Left ventricle myocardium superior (tissue), 1 donor: ENCODE results near the gene AP3S2. TPM values are rescaled to one million over a fixed set of nuclear protein-coding genes. Genes with fewer than 3 reads are reported as not detected.
"Not testable (repeated sequence)": the region's sequence is repeated elsewhere in the genome, so short reads cannot be mapped to it uniquely, and the experiment has no call there.

Experiments
- ATAC-seq: fragments of 200-7000 bp; cut with Tn5 transposase; one replicate; pipeline ENCODE4 v1.9.1; 2020; ENCODE audit warnings: mild to moderate bottlenecking, moderate library complexity
- DNase-seq: peaks from one replicate; pipeline ENCODE4 v3.0.0-alpha.2; 2020
- intact Hi-C: fragments of 100-400 bp; cut with micrococcal nuclease; formaldehyde crosslinking; loops from one replicate; pipeline ENCODE4 v1.11.0; 2022
- total RNA-seq: library from RNA; stranded (reverse); fragmentation: NEBNext Ultra II Directional; extraction: Animal tissue kit (Norgen Biotek cat#: 25700); gene quantifications from one replicate; pipeline ENCODE4 v1.2.1, GENCODE V29; 2021
- donor health status: DM: no; HTN: yes; CAD: no; lungs with severe emphysema.

Gene AP3S2
- total RNA-seq, 1 donor from 2014 or later: 46.6 TPM

GRCh38 chr15:89905846-89906378 lies 12.1 kb upstream of the AP3S2 start:
- ATAC-seq: no peak
- DNase-seq: no peak
- intact Hi-C loops: no loop called here

GRCh38 chr15:89904519-89904918 lies 10.7 kb upstream of the AP3S2 start:
- DNase-seq (no peak), ATAC-seq (no peak)
- intact Hi-C loops: no loop called here

GRCh38 chr15:89903858-89904130 lies 10.0 kb upstream of the AP3S2 start:
- intact Hi-C loops: no loop called here
- no peak for DNase-seq
- ATAC-seq: no peak

- intact Hi-C loops: no loop called here
- ATAC-seq (no peak), DNase-seq (no peak)
Observed at GRCh38 chr15:89903015-89903857, 9.4 kb upstream of the AP3S2 start.

- DNase-seq (peak; percentile 56), ATAC-seq (peak; percentile 93)
- intact Hi-C loops: no loop called here
Observed at GRCh38 chr15:89900849-89901248, 7.1 kb upstream of the AP3S2 start.

GRCh38 chr15:89899951-89900567 lies 6.3 kb upstream of the AP3S2 start:
- intact Hi-C loops: loop anchor here (10.0 kb wide), 1 partner anchor 175 kb away; no protein-coding TSS in a partner anchor

GRCh38 chr15:89899295-89899945 lies 5.6 kb upstream of the AP3S2 start:
- intact Hi-C loops: loop anchor here (10.0 kb wide), 1 partner anchor 175 kb away; no protein-coding TSS in a partner anchor
- ATAC-seq: peak; percentile 5
- no peak for DNase-seq

More at GRCh38 chr15:89899951-89900567, 6.3 kb upstream of the AP3S2 start:
- DNase-seq: no peak
- no peak for ATAC-seq

GRCh38 chr15:89898614-89899294 lies 5.0 kb upstream of the AP3S2 start:
- DNase-seq (no peak), ATAC-seq (no peak)
- intact Hi-C loops: loop anchor here (10.0 kb wide), 1 partner anchor 176 kb away; no protein-coding TSS in a partner anchor

- no peak for ATAC-seq
- intact Hi-C loops: loop anchor here (10.0 kb wide), 1 partner anchor 177 kb away; no protein-coding TSS in a partner anchor
Observed at GRCh38 chr15:89898146-89898545, 4.4 kb upstream of the AP3S2 start.

GRCh38 chr15:89893027-89893426 lies 767 bp downstream of the AP3S2 start:
- intact Hi-C loops: loop anchor here (10.0 kb wide), 1 partner anchor 182 kb away; no protein-coding TSS in a partner anchor
- ATAC-seq (no peak), DNase-seq (no peak)

More at GRCh38 chr15:89898146-89898545, 4.4 kb upstream of the AP3S2 start:
- no peak for DNase-seq

- ATAC-seq: no peak
Observed at GRCh38 chr15:89888214-89888804, 5.5 kb downstream of the AP3S2 start.

GRCh38 chr15:89885611-89886010 lies 8.2 kb downstream of the AP3S2 start:
- ATAC-seq: no peak
- intact Hi-C loops: no loop called here

More at GRCh38 chr15:89888214-89888804, 5.5 kb downstream of the AP3S2 start:
- intact Hi-C loops: no loop called here
- DNase-seq: no peak

GRCh38 chr15:89885179-89885578 lies 8.6 kb downstream of the AP3S2 start:
- DNase-seq, ATAC-seq, intact Hi-C loops: not testable (repeated sequence)

More at GRCh38 chr15:89885611-89886010, 8.2 kb downstream of the AP3S2 start:
- DNase-seq: no peak

GRCh38 chr15:89883518-89883917 lies 10.3 kb downstream of the AP3S2 start:
- no peak for ATAC-seq
- intact Hi-C loops: no loop called here
- DNase-seq: no peak

- intact Hi-C loops: no loop called here
- ATAC-seq: no peak
Observed at GRCh38 chr15:89880727-89881126, 13.1 kb downstream of the AP3S2 start.

GRCh38 chr15:89878323-89878722 lies 15.5 kb downstream of the AP3S2 start:
- no peak for ATAC-seq
- DNase-seq: no peak
- intact Hi-C loops: no loop called here

More at GRCh38 chr15:89880727-89881126, 13.1 kb downstream of the AP3S2 start:
- no peak for DNase-seq

- ATAC-seq: no peak
- intact Hi-C loops: no loop called here
- DNase-seq: no peak
Observed at GRCh38 chr15:89877083-89877425, 16.7 kb downstream of the AP3S2 start.

GRCh38 chr15:89876396-89877082 lies 17.3 kb downstream of the AP3S2 start:
- DNase-seq (no peak), ATAC-seq (no peak)
- intact Hi-C loops: no loop called here
